Measurements from ENCODE around the gene HOPX.
A peak's percentile ranks its signal among the peaks of the same experiment; 100 is the strongest.
"Not testable (repeated sequence)": the region's sequence is repeated elsewhere in the genome, so short reads cannot be mapped to it uniquely, and the experiment has no call there.

HOPX gene

GRCh38 chr4:56654238-56654632 is 26.9 kb downstream of the HOPX start:
- DNase-seq (ENCODE audit: low read depth) = no peak

GRCh38 chr4:56653461-56654237 is 27.4 kb downstream of the HOPX start:
- DNase-seq (ENCODE audit: low read depth) = no peak

GRCh38 chr4:56652196-56652595 is 28.9 kb downstream of the HOPX start:
- DNase-seq (ENCODE audit: low read depth) = no peak

- DNase-seq (ENCODE audit: low read depth) = no peak
Observed at GRCh38 chr4:56651056-56651350, 30.1 kb downstream of the HOPX start.

GRCh38 chr4:56650262-56651055 is 30.6 kb downstream of the HOPX start:
- DNase-seq (ENCODE audit: low read depth) = no peak

GRCh38 chr4:56649445-56650261 is 31.4 kb downstream of the HOPX start:
- no peak for DNase-seq (ENCODE audit: low read depth)

GRCh38 chr4:56648824-56649151 is 32.3 kb downstream of the HOPX start:
- DNase-seq (ENCODE audit: low read depth) = no peak

- DNase-seq (ENCODE audit: low read depth) = peak; percentile 36
Observed at GRCh38 chr4:56648021-56648823, 32.9 kb downstream of the HOPX start.

- DNase-seq (ENCODE audit: low read depth) = no peak
Observed at GRCh38 chr4:56646341-56646740, 34.8 kb downstream of the HOPX start.

- no peak for DNase-seq (ENCODE audit: low read depth)
Observed at GRCh38 chr4:56643596-56643995, 37.5 kb downstream of the HOPX start.

GRCh38 chr4:56641494-56642051 is 39.5 kb downstream of the HOPX start:
- peak; percentile 87 for DNase-seq (ENCODE audit: low read depth)

- no peak for DNase-seq (ENCODE audit: low read depth)
Observed at GRCh38 chr4:56640621-56641493, 40.2 kb downstream of the HOPX start.

- DNase-seq (ENCODE audit: low read depth) = no peak
Observed at GRCh38 chr4:56637791-56638190, 43.3 kb downstream of the HOPX start.

- DNase-seq (ENCODE audit: low read depth) = no peak
Observed at GRCh38 chr4:56637154-56637553, 43.9 kb downstream of the HOPX start.

GRCh38 chr4:56634954-56635353 is 46.1 kb downstream of the HOPX start:
- DNase-seq (ENCODE audit: low read depth) = not testable (repeated sequence)

GRCh38 chr4:56633486-56633885 is 47.6 kb downstream of the HOPX start:
- DNase-seq (ENCODE audit: low read depth) = no peak

GRCh38 chr4:56630876-56631666 is 50.0 kb downstream of the HOPX start:
- peak; percentile 56 for DNase-seq (ENCODE audit: low read depth)

- no peak for DNase-seq (ENCODE audit: low read depth)
Observed at GRCh38 chr4:56628592-56628991, 52.5 kb downstream of the HOPX start.

- no peak for DNase-seq (ENCODE audit: low read depth)
Observed at GRCh38 chr4:56627985-56628384, 53.1 kb downstream of the HOPX start.

GRCh38 chr4:56627375-56627774 is 53.7 kb downstream of the HOPX start:
- DNase-seq (ENCODE audit: low read depth) = no peak
